SK-N-SH treated with all-trans-retinoic acid at 6 μM for 48 hours (cell line): ENCODE measurements around the gene GLT6D1.

Experiments used
- ATAC-seq: fragments of 200-7000 bp; cut with Tn5 transposase; 3 replicates; pipeline ENCODE4 v1.9.1; 2020; ENCODE audit warnings: mild to moderate bottlenecking, moderate library complexity
- ARNTL ChIP-seq: fragments of 450-650 bp; formaldehyde crosslinking; IDR thresholded peaks from 2 replicates; pipeline ENCODE4 v1.5.0; 2020; ENCODE audit warnings: low read depth, mild to moderate bottlenecking, moderate library complexity, borderline replicate concordance
- BACH2 ChIP-seq: fragments of 250-450 bp; sonication (Bioruptor Pico); IDR thresholded peaks from 2 replicates; pipeline ENCODE4 v1.9.0; 2021; ENCODE audit warnings: mild to moderate bottlenecking, borderline replicate concordance
- CSDC2 ChIP-seq: fragments of 250-450 bp; sonication (Bioruptor Pico); IDR thresholded peaks from 2 replicates; pipeline ENCODE4 v1.5.0; 2020; ENCODE audit warnings: mild to moderate bottlenecking, moderate library complexity
- GLIS3 ChIP-seq: fragments of 250-450 bp; sonication (Bioruptor Pico); IDR thresholded peaks from 2 replicates; pipeline ENCODE4 v1.5.0; 2020; ENCODE audit warnings: mild to moderate bottlenecking, moderate library complexity
- ISL1 ChIP-seq: fragments of 250-450 bp; sonication (Bioruptor Pico); IDR thresholded peaks from 2 replicates; pipeline ENCODE4 v2.1.2; 2022; ENCODE audit warnings: mild to moderate bottlenecking, moderate library complexity
- OSR1 ChIP-seq: fragments of 250-450 bp; sonication (Bioruptor Pico); IDR thresholded peaks from 2 replicates; pipeline ENCODE4 v1.8.0; 2022; ENCODE audit warnings: moderate library complexity, mild to moderate bottlenecking, inconsistent platforms
- PATZ1 ChIP-seq: fragments of 250-450 bp; sonication (Bioruptor Pico); IDR thresholded peaks from 2 replicates; pipeline ENCODE4 v1.8.0; 2020; ENCODE audit warnings: mild to moderate bottlenecking, moderate library complexity, borderline replicate concordance
- PPARA ChIP-seq: fragments of 250-450 bp; sonication (Bioruptor Pico); IDR thresholded peaks from 2 replicates; pipeline ENCODE4 v1.5.0; 2020; ENCODE audit warnings: mild to moderate bottlenecking, borderline replicate concordance
- RARB ChIP-seq: fragments of 250-450 bp; sonication (Bioruptor Pico); IDR thresholded peaks from 2 replicates; pipeline ENCODE4 v1.8.0; 2021; ENCODE audit warnings: mild to moderate bottlenecking, moderate library complexity
- SNAI2 ChIP-seq: fragments of 250-450 bp; sonication (Bioruptor Pico); IDR thresholded peaks from 2 replicates; pipeline ENCODE4 v1.5.0; 2020; ENCODE audit warnings: mild to moderate bottlenecking, moderate library complexity
- TCF4 ChIP-seq: fragments of 250-450 bp; sonication (Bioruptor Pico); IDR thresholded peaks from 2 replicates; pipeline ENCODE4 v1.8.0; 2021; ENCODE audit warnings: mild to moderate bottlenecking, moderate library complexity, borderline replicate concordance
- TOX ChIP-seq: fragments of 250-450 bp; sonication (Bioruptor Pico); IDR thresholded peaks from 2 replicates; pipeline ENCODE4 v1.8.0; 2021; ENCODE audit warnings: mild to moderate bottlenecking, moderate library complexity, borderline replicate concordance
- TSHZ2 ChIP-seq: fragments of 250-450 bp; sonication (Bioruptor Pico); IDR thresholded peaks from 2 replicates; pipeline ENCODE4 v1.5.0; 2020; ENCODE audit warnings: mild to moderate bottlenecking, moderate library complexity
- ZC3H10 ChIP-seq: fragments of 250-450 bp; sonication (Bioruptor Pico); IDR thresholded peaks from 2 replicates; pipeline ENCODE4 v1.5.1; 2021; ENCODE audit warnings: mild to moderate bottlenecking, moderate library complexity
- ZFP3 ChIP-seq: fragments of 250-450 bp; sonication (Bioruptor Pico); IDR thresholded peaks from 2 replicates; pipeline ENCODE4 v1.5.0; 2020; ENCODE audit warnings: mild to moderate bottlenecking, moderate library complexity
- ZFP30 ChIP-seq: fragments of 450-650 bp; formaldehyde crosslinking; IDR thresholded peaks from 2 replicates; pipeline ENCODE4 v1.5.0; 2022; ENCODE audit warnings: mild to moderate bottlenecking, moderate library complexity
- ZNF565 ChIP-seq: fragments of 450-650 bp; formaldehyde crosslinking; conservative IDR thresholded peaks from 2 replicates; pipeline ENCODE4 v1.5.0; 2020; ENCODE audit warnings: low read depth, mild to moderate bottlenecking, moderate library complexity
- ZNF70 ChIP-seq: fragments of 450-650 bp; formaldehyde crosslinking; IDR thresholded peaks from 2 replicates; pipeline ENCODE4 v1.5.0; 2020; ENCODE audit warnings: mild to moderate bottlenecking, moderate library complexity
- ZNF8 ChIP-seq: fragments of 450-650 bp; formaldehyde crosslinking; IDR thresholded peaks from 2 replicates; pipeline ENCODE4 v1.5.0; 2020; ENCODE audit warnings: mild to moderate bottlenecking, moderate library complexity
- TF ChIP-seq, protein P1 (sequence below): fragments of 250-450 bp; sonication (Bioruptor Pico); IDR thresholded peaks from 2 replicates; pipeline ENCODE4 v1.8.0; 2021; ENCODE audit warnings: low read depth, mild to moderate bottlenecking, moderate library complexity, borderline replicate concordance
- TF ChIP-seq, protein P2 (sequence below): fragments of 250-450 bp; sonication (Bioruptor Pico); IDR thresholded peaks from 2 replicates; pipeline ENCODE4 v1.5.1; 2020; ENCODE audit warnings: low read depth, mild to moderate bottlenecking, moderate library complexity

GLT6D1 gene

GRCh38 chr9:135660407-135660806 lies 21.1 kb upstream of the GLT6D1 start:
- TF ChIP-seq PATZ1 (CRISPR knock-in tag) = no peak
- no peak for TF ChIP-seq SNAI2 (CRISPR knock-in tag)
- no peak for TF ChIP-seq ZNF8
- no peak for TF ChIP-seq GLIS3 (CRISPR knock-in tag)
- TF ChIP-seq, protein P1, sequence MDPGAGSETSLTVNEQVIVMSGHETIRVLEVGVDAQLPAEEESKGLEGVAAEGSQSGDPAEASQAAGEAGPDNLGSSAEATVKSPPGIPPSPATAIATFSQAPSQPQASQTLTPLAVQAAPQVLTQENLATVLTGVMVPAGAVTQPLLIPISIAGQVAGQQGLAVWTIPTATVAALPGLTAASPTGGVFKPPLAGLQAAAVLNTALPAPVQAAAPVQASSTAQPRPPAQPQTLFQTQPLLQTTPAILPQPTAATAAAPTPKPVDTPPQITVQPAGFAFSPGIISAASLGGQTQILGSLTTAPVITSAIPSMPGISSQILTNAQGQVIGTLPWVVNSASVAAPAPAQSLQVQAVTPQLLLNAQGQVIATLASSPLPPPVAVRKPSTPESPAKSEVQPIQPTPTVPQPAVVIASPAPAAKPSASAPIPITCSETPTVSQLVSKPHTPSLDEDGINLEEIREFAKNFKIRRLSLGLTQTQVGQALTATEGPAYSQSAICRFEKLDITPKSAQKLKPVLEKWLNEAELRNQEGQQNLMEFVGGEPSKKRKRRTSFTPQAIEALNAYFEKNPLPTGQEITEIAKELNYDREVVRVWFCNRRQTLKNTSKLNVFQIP (CRISPR knock-in tag) = no peak
- no peak for TF ChIP-seq PPARA
- no peak for TF ChIP-seq RARB (CRISPR knock-in tag)
- TF ChIP-seq ZFP3 (CRISPR knock-in tag) = no peak
- ATAC-seq = no peak

DNA sequence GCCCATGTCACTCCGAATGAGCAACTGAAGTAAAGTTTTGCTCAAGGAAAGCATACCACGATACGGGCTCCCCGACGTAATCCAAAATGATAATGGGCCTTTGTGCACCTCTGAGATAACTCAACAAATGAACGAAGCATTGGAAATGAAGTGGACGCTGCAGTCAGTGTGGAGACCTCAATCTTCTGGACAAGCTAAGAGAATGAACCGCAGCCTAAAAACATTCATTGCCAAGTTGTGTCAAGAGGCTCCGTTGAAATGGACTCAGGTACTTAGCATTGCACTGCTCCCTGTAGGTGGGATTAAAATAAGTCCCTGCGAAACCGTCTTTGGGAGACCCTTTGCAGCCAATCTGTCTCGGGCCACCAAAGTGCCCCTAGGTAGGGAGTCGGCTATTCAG lies 19.9 kb upstream of the GLT6D1 start:
- ATAC-seq = no peak
- TF ChIP-seq TCF4 (CRISPR knock-in tag) (no peak), SNAI2 (CRISPR knock-in tag) (no peak), ISL1 (CRISPR knock-in tag) (no peak), ZC3H10 (CRISPR knock-in tag) (no peak), ARNTL (CRISPR knock-in tag) (no peak), ZNF565 (no peak), PATZ1 (CRISPR knock-in tag) (no peak), ZNF70 (no peak), TOX (CRISPR knock-in tag) (no peak), ZNF8 (no peak), PPARA (no peak), BACH2 (CRISPR knock-in tag) (no peak), RARB (CRISPR knock-in tag) (no peak), ZFP3 (CRISPR knock-in tag) (no peak)
- TF ChIP-seq, protein P2, sequence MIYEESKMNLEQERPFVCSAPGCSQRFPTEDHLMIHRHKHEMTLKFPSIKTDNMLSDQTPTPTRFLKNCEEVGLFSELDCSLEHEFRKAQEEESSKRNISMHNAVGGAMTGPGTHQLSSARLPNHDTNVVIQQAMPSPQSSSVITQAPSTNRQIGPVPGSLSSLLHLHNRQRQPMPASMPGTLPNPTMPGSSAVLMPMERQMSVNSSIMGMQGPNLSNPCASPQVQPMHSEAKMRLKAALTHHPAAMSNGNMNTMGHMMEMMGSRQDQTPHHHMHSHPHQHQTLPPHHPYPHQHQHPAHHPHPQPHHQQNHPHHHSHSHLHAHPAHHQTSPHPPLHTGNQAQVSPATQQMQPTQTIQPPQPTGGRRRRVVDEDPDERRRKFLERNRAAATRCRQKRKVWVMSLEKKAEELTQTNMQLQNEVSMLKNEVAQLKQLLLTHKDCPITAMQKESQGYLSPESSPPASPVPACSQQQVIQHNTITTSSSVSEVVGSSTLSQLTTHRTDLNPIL (CRISPR knock-in tag) = no peak

DNA sequence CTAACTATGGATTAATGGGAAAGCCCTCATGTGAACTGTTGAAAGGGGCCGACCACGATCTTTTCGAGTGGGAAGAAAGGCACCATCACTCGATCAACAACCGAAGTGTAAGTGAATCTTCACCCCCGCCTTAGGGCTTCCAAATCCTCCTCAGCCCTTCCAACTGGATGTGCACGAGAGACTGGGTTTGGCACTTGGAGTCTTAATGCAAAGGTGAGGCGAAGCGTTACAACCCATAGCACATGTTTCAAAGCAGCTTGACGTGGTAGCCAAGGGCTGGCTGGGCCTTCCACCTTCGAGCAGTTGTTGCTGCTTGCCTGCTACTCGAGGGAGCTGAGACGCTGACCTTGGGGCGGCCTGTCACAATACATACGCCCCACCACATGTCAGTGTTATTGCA lies 18.1 kb upstream of the GLT6D1 start:
- ATAC-seq = no peak
- TF ChIP-seq PATZ1 (CRISPR knock-in tag) (no peak), ZNF8 (no peak), RARB (CRISPR knock-in tag) (no peak), TOX (CRISPR knock-in tag) (no peak), ZNF565 (no peak), GLIS3 (CRISPR knock-in tag) (no peak), OSR1 (CRISPR knock-in tag) (no peak), BACH2 (CRISPR knock-in tag) (no peak), ZFP30 (CRISPR knock-in tag) (no peak), ISL1 (CRISPR knock-in tag) (no peak), TSHZ2 (no peak), ARNTL (CRISPR knock-in tag) (no peak), CSDC2 (CRISPR knock-in tag) (no peak)
- TF ChIP-seq, protein P2 (CRISPR knock-in tag) = no peak
